Brain microvascular endothelial cell (primary cell): ENCODE data around the gene ERCC5.
A peak's percentile ranks its signal among the peaks of the same experiment; 100 is the strongest.

Experiments
- DNase-seq: peaks from one replicate; pipeline ENCODE4 v3.0.0-alpha.2; 2020
- H3K27ac ChIP-seq: fragments of 250-450 bp; sonication (Bioruptor Pico); 2 replicates; pipeline ENCODE4 v1.5.1; 2020; ENCODE audit warnings: mild to moderate bottlenecking, moderate library complexity
- H3K27me3 ChIP-seq: fragments of 250-450 bp; sonication (Bioruptor Pico); replicated peaks from 2 replicates; pipeline ENCODE4 v1.5.1; 2020; ENCODE audit warnings: mild to moderate bottlenecking
- H3K36me3 ChIP-seq: fragments of 250-450 bp; sonication (Bioruptor Pico); replicated peaks from 2 replicates; pipeline ENCODE4 v1.5.1; 2020; ENCODE audit warnings: mild to moderate bottlenecking
- H3K4me3 ChIP-seq: 2 replicates; pipeline ENCODE4 v1.5.1; 2011; ENCODE audit warnings: low read depth, mild to moderate bottlenecking, control low read depth, low read length, moderate library complexity
- in situ Hi-C: cut with HindIII; loops from 2 replicates; pipeline ENCODE4 v1.10.0; 2017; ENCODE audit warnings: low sequenced_read_pairs, low pct_ligation_motif_present
- TF ChIP-seq, protein P1 (sequence below): IDR thresholded peaks from 2 replicates; pipeline ENCODE4 v1.5.1; 2011; ENCODE audit warnings: low read depth, mild to moderate bottlenecking, moderate library complexity, low read length, control low read depth, inconsistent platforms; ENCODE audit errors: missing control alignments

The ERCC5 gene

DNA sequence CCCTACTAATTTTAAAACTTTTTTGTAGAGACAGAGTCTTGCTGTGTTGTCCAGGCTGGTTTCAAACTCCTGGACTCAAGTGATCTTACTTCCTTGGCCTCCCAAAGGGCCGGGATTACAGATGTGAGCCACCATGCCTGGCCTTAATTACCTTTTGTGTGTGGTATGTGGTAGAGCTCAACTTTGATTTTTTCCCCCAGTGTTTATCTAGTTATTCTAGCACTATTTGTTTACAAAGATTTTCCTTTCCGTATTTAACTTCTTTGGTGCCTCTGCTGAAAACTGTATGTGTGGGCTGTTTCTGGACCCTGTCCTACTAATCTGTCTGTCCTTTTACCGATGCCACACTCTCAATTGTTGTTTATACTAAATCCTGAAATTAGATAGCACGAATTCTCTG lies 9.4 kb upstream of the ERCC5 start:
- in situ Hi-C loops: no loop called here
- no peak for DNase-seq
- Histone ChIP-seq H3K27ac (no peak overlapping the region), H3K4me3 (no peak overlapping the region), H3K27me3 (no peaks in the 10 kb centered on the region), H3K36me3 (no peaks in the 10 kb centered on the region)
- TF ChIP-seq, protein P1, sequence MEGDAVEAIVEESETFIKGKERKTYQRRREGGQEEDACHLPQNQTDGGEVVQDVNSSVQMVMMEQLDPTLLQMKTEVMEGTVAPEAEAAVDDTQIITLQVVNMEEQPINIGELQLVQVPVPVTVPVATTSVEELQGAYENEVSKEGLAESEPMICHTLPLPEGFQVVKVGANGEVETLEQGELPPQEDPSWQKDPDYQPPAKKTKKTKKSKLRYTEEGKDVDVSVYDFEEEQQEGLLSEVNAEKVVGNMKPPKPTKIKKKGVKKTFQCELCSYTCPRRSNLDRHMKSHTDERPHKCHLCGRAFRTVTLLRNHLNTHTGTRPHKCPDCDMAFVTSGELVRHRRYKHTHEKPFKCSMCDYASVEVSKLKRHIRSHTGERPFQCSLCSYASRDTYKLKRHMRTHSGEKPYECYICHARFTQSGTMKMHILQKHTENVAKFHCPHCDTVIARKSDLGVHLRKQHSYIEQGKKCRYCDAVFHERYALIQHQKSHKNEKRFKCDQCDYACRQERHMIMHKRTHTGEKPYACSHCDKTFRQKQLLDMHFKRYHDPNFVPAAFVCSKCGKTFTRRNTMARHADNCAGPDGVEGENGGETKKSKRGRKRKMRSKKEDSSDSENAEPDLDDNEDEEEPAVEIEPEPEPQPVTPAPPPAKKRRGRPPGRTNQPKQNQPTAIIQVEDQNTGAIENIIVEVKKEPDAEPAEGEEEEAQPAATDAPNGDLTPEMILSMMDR: no peak

DNA sequence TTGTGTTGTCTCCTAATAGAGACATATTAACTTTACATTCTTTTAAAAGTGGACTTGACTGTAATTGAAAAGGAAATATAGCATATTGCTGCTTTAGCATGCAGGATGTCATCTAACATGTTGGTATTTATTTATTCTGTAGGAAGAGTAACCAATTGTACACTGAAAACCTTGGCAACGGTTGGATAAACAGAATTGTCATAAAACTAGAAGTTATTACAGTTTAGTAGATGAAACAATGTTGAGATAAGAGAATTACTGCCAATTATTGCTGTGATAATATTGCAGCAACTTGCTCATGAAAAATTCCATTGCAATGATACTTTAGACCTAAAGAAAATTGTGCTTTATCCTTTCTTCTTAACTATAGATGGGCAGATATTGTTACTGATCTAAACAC lies 7.6 kb upstream of the ERCC5 start:
- in situ Hi-C loops: no loop called here
- Histone ChIP-seq H3K27me3 (no peaks in the 10 kb centered on the region), H3K4me3 (no peak overlapping the region), H3K27ac (no peak overlapping the region), H3K36me3 (no peaks in the 10 kb centered on the region)
- TF ChIP-seq, protein P1: no peak
- DNase-seq: no peak

DNA sequence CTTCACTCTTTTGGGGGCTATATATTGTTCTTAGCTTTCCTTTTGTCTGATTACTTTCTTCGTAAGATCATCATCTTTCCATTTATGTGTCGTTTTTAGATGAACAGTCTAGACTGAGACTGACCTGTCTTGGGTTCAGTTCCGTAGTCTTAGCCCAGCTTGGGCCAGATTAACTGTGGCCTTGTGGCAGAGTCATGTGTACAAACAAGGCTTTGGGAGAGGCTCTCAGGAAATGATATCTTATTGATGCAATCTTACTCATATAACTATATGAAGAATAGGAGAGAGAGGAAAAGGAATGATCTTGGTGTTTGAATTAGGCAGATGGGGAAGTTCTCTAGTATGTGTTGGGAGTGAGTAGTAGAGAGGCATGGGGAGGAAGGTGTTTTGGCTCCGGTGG lies 6.8 kb upstream of the ERCC5 start:
- no peak for DNase-seq
- TF ChIP-seq, protein P1: no peak
- in situ Hi-C loops: no loop called here
- H3K27me3 ChIP-seq: no peaks in the 10 kb centered on the region
- no peak overlapping the region for H3K27ac ChIP-seq
- H3K4me3 ChIP-seq: no peak overlapping the region
- H3K36me3 ChIP-seq: no peaks in the 10 kb centered on the region

DNA sequence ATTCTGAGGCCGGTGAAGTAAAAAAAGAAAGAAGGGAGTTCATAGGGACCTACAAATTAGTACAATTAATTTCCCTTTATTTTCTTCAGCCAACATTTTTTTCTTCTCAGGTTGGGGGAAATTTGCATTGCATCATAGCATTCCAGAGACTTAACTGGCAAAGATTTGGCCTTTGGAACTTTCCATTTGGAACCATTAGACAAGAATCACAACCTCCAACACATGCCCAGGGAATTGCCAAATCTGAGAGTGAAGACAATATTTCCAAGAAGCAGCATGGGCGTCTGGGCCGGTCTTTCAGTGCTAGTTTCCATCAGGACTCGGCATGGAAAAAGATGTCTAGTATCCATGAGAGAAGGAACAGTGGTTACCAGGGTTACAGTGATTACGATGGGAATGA lies 6.4 kb upstream of the ERCC5 start:
- H3K27ac ChIP-seq: no peak overlapping the region
- no peaks in the 10 kb centered on the region for H3K36me3 ChIP-seq
- no peak overlapping the region for H3K4me3 ChIP-seq
- in situ Hi-C loops: no loop called here
- TF ChIP-seq, protein P1: no peak
- DNase-seq: no peak
- no peaks in the 10 kb centered on the region for H3K27me3 ChIP-seq

DNA sequence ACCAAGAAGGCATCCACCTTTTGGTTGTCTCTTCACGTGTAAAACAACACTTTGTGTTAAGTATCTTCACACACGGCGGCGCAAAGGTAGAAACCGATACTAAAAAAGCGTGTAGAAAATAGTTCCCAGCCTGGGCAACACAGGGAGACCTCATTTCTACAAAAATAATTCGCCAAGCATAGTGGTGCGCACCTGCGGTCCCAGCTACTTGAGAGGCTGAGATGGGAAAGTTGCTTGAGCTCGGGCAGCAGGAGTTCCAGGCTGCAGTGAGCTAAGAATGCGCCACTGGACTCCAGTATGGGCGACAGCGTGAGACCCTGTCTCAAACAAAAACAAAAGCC lies 573 bp upstream of the ERCC5 start:
- Histone ChIP-seq H3K27me3 (no peaks in the 10 kb centered on the region), H3K27ac (peak overlapping the region; percentile 88), H3K36me3 (no peaks in the 10 kb centered on the region), H3K4me3 (peak overlapping the region; percentile 93)
- DNase-seq: no peak
- TF ChIP-seq, protein P1: no peak
- in situ Hi-C loops: no loop called here

DNA sequence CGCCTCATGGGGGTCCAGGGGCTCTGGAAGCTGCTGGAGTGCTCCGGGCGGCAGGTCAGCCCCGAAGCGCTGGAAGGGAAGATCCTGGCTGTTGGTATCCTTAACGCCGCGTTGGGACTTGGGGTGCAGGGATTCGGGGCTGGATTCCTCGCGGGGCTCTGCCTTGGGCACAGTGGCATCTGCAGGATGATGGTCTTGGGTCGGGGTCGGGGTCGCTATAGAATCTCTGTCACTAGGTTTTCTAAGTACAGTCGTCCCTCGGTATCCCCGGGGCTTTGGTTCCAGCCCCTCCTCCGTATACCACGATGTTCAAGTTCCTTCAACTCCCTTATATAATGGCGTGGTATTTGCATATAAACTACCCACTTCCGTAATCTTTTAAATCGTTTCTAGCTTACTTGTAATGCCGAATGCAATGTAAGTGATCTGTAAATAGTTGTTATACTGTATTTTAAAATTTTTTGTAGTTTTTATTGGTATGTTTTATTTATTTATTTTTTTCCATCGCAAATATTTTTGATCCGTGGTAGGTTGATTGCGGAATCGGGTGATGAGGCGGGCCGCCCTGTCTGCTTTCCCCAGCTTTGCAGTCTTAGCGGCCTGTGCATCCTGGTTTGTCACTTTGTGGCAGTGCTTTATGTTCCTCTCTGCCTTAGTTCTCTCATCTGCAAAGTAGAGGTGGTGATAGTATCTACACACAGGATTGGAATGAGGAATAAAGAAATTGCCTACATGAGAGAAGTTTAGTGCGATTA lies 606 bp downstream of the ERCC5 start:
- Histone ChIP-seq H3K27me3 (no peaks in the 10 kb centered on the region), H3K36me3 (no peaks in the 10 kb centered on the region), H3K27ac (peak overlapping the region; percentile 88), H3K4me3 (peak overlapping the region; percentile 93)
- peak; percentile 39 for DNase-seq
- TF ChIP-seq, protein P1: peak; percentile 9
- in situ Hi-C loops: no loop called here
